ENCODE results near the gene EOLA2. TPM values are rescaled to one million over a fixed set of nuclear protein-coding genes. Genes with fewer than 3 reads are reported as not detected.
"Not testable (repeated sequence)": the region's sequence is repeated elsewhere in the genome, so short reads cannot be mapped to it uniquely, and the experiment has no call there.

EOLA2 gene
- total and polyA plus RNA-seq, 2 of the 8 experiments (the other 6 are each of a cell fraction or from before 2014, with no cell fraction given), result 19.0 to 22.5 TPM

DNA sequence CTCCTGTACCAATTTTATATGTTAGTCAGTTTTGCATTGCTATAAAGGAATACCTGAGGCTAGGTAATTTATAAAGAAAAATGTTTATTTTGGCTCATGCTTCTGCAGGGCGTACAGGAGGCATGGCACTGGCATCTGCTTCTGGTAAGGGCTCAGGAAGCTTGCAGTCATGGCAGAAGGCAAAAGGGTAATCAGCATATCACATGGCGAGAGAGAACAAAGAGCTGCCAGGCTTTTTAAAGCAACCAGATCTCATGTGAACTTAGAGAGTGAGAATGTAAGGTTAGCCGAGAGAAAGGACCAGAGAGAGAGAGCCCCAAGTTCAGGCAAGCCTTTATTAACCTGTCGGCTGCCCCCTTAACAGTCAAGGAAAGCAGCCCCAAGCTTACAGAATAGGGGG is 14.5 kb downstream of the EOLA2 start:
- H4K91ac ChIP-seq (replicated peaks; ENCODE audit: insufficient read length, low read length); H3K4ac ChIP-seq (replicated peaks; ENCODE audit: insufficient read length, low read depth, low read length); H4K5ac ChIP-seq (ENCODE audit: insufficient read length, low read depth, low read length); FAIRE-seq; H2BK5ac ChIP-seq (ENCODE audit: low read depth, low read length); H3K14ac ChIP-seq (ENCODE audit: insufficient read length); H2AFZ ChIP-seq (ENCODE audit: low read length); H2BK12ac ChIP-seq (ENCODE audit: low read depth, low read length); H3K4me3 ChIP-seq (ENCODE audit: extremely low read depth in 1 of 4, insufficient read depth in 2 of 4, low read depth in 3 of 4, low read length in 4 of 4); H3K36me3 ChIP-seq (ENCODE audit: control insufficient read depth in 2 of 4, insufficient read depth in 4 of 4, low read length in 3 of 4); H4K8ac ChIP-seq (ENCODE audit: extremely low read depth, insufficient read depth, low read length); H3K23me2 ChIP-seq (ENCODE audit: low read depth, low read length); H3K79me1 ChIP-seq (ENCODE audit: low read depth, low read length); H3K9ac ChIP-seq (replicated peaks in 1 of 4; ENCODE audit: extremely low read depth in 1 of 4, low read depth in 3 of 4, low read length in 3 of 4); POLR2A ChIA-PET (ENCODE audit: partially characterized antibody); CTCF ChIA-PET (ENCODE audit: partially characterized antibody); H3K27me3 ChIP-seq (replicated peaks in 1 of 4; ENCODE audit: control insufficient read depth in 3 of 4, extremely low read depth in 1 of 4, insufficient read depth in 3 of 4, low read length in 3 of 4); H4K20me1 ChIP-seq (replicated peaks in 1 of 2; ENCODE audit: control insufficient read depth in 1 of 2, insufficient read depth in 2 of 2, low read length in 2 of 2); DNase-seq (ENCODE audit: low read depth in 1 of 2, low spot score in 2 of 2); H3K18ac ChIP-seq (ENCODE audit: extremely low read depth, low read length); H3K9me3 ChIP-seq (ENCODE audit: insufficient read depth in 2 of 2, low read depth in 1 of 2, low read length in 1 of 2); H3K4me2 ChIP-seq (ENCODE audit: insufficient read depth in 1 of 2, low read depth in 2 of 2, low read length in 2 of 2); H2AK5ac ChIP-seq (ENCODE audit: low read depth, low read length); H3K4me1 ChIP-seq (replicated peaks in 1 of 4; ENCODE audit: control insufficient read depth in 3 of 4, insufficient read depth in 4 of 4, low read length in 3 of 4); H2BK120ac ChIP-seq (replicated peaks; ENCODE audit: low read depth, low read length); H2BK20ac ChIP-seq (ENCODE audit: low read length); H3K23ac ChIP-seq (ENCODE audit: insufficient read length); H3K79me2 ChIP-seq (ENCODE audit: control insufficient read depth in 1 of 2, insufficient read depth in 2 of 2, low read length in 2 of 2); H3K27ac ChIP-seq (ENCODE audit: low read depth, low read length); H3K56ac ChIP-seq (replicated peaks; ENCODE audit: insufficient read length, low read depth, low read length); H2BK15ac ChIP-seq (ENCODE audit: low read length): not testable (repeated sequence)
- WGBS, 2 experiments (ENCODE audit: extremely low coverage in 1 of 2, insufficient coverage in 1 of 2, insufficient read length in 1 of 2, insufficient replicate concordance in 2 of 2, low coverage in 1 of 2, low lambda C conversion rate in 2 of 2, missing lambda C conversion rate in 1 of 2), result no CpG with 5 or more reads among the region's 4 CpGs
